Thymus (tissue), 14 donors: ENCODE results near the gene ATF7. TPM values are rescaled to one million over a fixed set of nuclear protein-coding genes. Genes with fewer than 3 reads are reported as not detected.
A peak's percentile ranks its signal among the peaks of the same experiment; 100 is the strongest.

Source experiments
- DNase-seq, 9 donors: peaks; one replicate each; pipeline ENCODE4 v3.0.0-alpha.2; 2013; ENCODE audit warnings: low spot score in 9 of 9, low read depth in 6 of 9, missing footprints in 1 of 9
- H3K27ac ChIP-seq, 2 donors: one replicate each; pipeline ENCODE4 v1.5.1; 2013; ENCODE audit warnings: control low read depth in 1 of 2, low read depth in 1 of 2, low read length in 1 of 2, mild to moderate bottlenecking in 1 of 2, moderate library complexity in 1 of 2
- H3K27me3 ChIP-seq, 2 donors: one replicate each; pipeline ENCODE4 v1.5.1; 2013; ENCODE audit warnings: low read length in 1 of 2; ENCODE audit not compliant: control insufficient read depth in 2 of 2, insufficient read depth in 1 of 2
- H3K36me3 ChIP-seq, 2 donors: one replicate each; pipeline ENCODE4 v1.5.1; 2013; ENCODE audit warnings: low read length in 1 of 2, mild to moderate bottlenecking in 1 of 2, moderate library complexity in 1 of 2; ENCODE audit not compliant: control insufficient read depth in 2 of 2, insufficient read depth in 2 of 2
- H3K4me1 ChIP-seq, 2 donors: one replicate each; pipeline ENCODE4 v1.5.1; 2013; ENCODE audit warnings: low read length in 2 of 2; ENCODE audit not compliant: control insufficient read depth in 2 of 2, insufficient read depth in 2 of 2
- H3K4me3 ChIP-seq, 2 donors: one replicate each; pipeline ENCODE4 v1.5.1; 2013; ENCODE audit warnings: low read length in 2 of 2, control low read depth in 1 of 2, mild to moderate bottlenecking in 1 of 2
- H3K9me3 ChIP-seq, 2 donors: one replicate each; pipeline ENCODE4 v1.5.1; 2013; ENCODE audit warnings: low read length in 1 of 2, mild to moderate bottlenecking in 1 of 2; ENCODE audit not compliant: control insufficient read depth in 2 of 2, insufficient read depth in 1 of 2
- WGBS: extraction: QIAGEN DNeasy Blood & Tissue Kit; methylation state at CpG from one replicate; pipeline ENCODE4 v1.1.7; 2013; 5-methylcytosine and 5-hydroxymethylcytosine counted together
- long read RNA-seq, 10 donors: transcript quantifications; one replicate each; lab custom pipeline, GENCODE V29; 2026
- polyA plus RNA-seq: library from polyadenylated mRNA; stranded (reverse); fragments of 200-250 nt; gene quantifications from one replicate; pipeline ENCODE4 v1.2.3, GENCODE V29; 2013
- total RNA-seq: library from RNA; stranded (reverse); fragments of 120-200 nt; gene quantifications from one replicate; pipeline ENCODE4 v1.2.4, GENCODE V29; 2013
- donor health status: healthy.

ATF7 gene
- total RNA-seq = 6.0 TPM
- polyA plus RNA-seq = 15.8 TPM
- long read RNA-seq, donor 1, partial matches to known transcripts = 0 of 2 reads
- long read RNA-seq, donor 1, other reads (novel, unspliced or antisense) = 0 of 2 reads
- long read RNA-seq, donor 2 = 0 reads
- long read RNA-seq, donor 3, full-length matches to known transcripts = 4 of 4 reads
- long read RNA-seq, donor 3, partial matches to known transcripts = 0 of 4 reads
- long read RNA-seq, donor 3, other reads (novel, unspliced or antisense) = 0 of 4 reads
- long read RNA-seq, donor 4, full-length matches to known transcripts = 3 of 3 reads
- long read RNA-seq, donor 4, partial matches to known transcripts = 0 of 3 reads
- long read RNA-seq, donor 4, other reads (novel, unspliced or antisense) = 0 of 3 reads
- long read RNA-seq, donor 5, full-length matches to known transcripts = 9 of 9 reads
- long read RNA-seq, donor 5, partial matches to known transcripts = 0 of 9 reads
- long read RNA-seq, donor 5, other reads (novel, unspliced or antisense) = 0 of 9 reads
- long read RNA-seq, donor 6, full-length matches to known transcripts = 11 of 11 reads
- long read RNA-seq, donor 6, partial matches to known transcripts = 0 of 11 reads
- long read RNA-seq, donor 6, other reads (novel, unspliced or antisense) = 0 of 11 reads
- long read RNA-seq, donor 7, full-length matches to known transcripts = 9 of 9 reads
- long read RNA-seq, donor 7, partial matches to known transcripts = 0 of 9 reads
- long read RNA-seq, donor 7, other reads (novel, unspliced or antisense) = 0 of 9 reads
- long read RNA-seq, donor 8, full-length matches to known transcripts = 3 of 3 reads
- long read RNA-seq, donor 8, partial matches to known transcripts = 0 of 3 reads
- long read RNA-seq, donor 8, other reads (novel, unspliced or antisense) = 0 of 3 reads
- long read RNA-seq, donor 9, partial matches to known transcripts = 0 of 2 reads
- long read RNA-seq, donor 9, other reads (novel, unspliced or antisense) = 0 of 2 reads
- long read RNA-seq, donor 10, partial matches to known transcripts = 0 of 2 reads
- long read RNA-seq, donor 10, other reads (novel, unspliced or antisense) = 0 of 2 reads

DNA sequence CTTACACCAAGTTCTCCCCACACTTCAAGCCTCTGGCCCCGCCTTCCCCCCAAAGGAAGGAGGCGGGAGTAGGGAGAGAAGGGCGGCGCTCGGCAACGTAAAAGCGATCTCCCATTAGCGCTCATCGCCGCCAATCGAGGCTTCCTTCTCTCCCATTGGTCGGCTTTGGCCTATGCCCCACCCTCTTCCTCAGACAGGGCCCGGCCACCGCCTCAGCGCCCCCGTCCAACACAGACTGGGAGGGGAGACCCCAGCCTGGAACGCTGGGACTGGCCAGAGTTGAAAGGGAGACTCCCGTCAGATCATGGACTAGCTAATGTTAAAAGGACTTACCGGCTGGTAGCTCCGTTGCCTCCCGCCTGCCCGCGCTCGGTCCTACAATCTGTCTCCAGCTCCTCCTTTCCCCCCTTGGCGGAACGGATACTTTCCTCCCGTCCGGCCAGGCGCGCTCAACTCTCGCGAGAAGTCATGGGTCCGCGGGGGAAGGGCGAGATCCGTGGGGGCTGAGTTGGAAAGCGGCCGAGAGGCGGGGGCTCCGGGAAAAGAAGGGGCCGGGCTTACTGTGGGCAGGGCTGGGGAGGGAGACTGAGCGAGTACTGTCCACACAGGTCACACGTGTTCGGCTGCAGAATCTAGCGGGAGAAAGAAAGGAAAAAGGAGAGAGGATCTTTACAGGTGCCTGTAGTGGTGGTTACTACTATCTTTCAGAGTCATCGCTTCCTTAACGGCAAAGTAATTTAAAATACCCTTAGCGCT is at the start of gene ATF7:
ATF7 (minus strand) TSS at position 437 of the 756 bp plus-strand sequence. CDS start 25,382 bp downstream, outside the sequence.
- peaks cover 13 to 24% of the 10 kb centered on the region in 2 donors for H3K4me1 ChIP-seq
- no peaks in the 10 kb centered on the region for H3K9me3 ChIP-seq
- DNase-seq = peak; percentile 95 to 99 (median 97)
- peak within 1 kb of the TSS; percentile 83 to 88 for H3K27ac ChIP-seq
- no peaks in the 10 kb centered on the region for H3K36me3 ChIP-seq
- no peaks in the 10 kb centered on the region for H3K27me3 ChIP-seq
- WGBS = under 1% methylated on average over 48 of the region's 48 CpGs
- peak within 1 kb of the TSS; percentile 63 to 74 for H3K4me3 ChIP-seq

DNA sequence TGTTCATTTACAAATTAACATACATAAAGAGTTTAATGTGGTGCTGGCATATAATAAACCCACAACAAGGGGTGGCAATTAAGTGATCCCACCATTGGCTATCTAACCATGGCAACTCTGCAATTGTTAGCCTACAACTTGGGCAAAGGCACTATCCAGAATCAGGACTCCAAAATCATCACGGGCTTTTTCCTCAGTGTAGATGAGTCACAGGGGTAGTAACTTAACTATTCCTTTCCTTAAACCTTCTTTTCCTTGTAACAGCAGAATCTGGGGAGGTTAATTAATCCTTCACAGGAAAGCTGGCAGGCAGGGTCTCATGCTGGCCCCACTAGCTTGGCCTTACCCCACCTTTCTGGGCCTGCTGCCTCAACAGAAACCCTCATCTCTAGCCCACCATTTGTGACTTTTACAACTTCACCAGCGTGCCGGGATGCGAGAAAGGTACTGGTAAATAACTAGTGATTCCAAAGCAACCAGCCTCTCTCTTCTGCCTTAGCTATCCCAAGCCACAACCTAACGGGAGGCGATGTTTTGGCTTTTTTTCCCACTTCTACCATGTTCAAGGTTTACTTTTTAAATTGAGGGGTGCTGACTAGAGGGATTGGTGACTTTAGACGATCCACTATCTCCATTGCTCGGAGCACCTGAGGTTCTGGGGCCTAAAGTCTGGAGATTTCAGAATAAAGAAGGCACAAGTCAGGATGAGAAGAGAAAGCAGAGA is 49.0 kb upstream of the ATF7 start:
- peak in 1 of 9 donors; percentile 13 for DNase-seq
- H3K27ac ChIP-seq = peak overlapping the region; percentile 8 to 84
- H3K4me3 ChIP-seq = peak overlapping the region; percentile 50 to 89
- H3K9me3 ChIP-seq = no peaks in the 10 kb centered on the region
- WGBS = 61% methylated on average over 8 of the region's 8 CpGs
- H3K36me3 ChIP-seq = peaks cover 10 to 31% of the 10 kb centered on the region in 2 donors
- peaks cover 11 to 27% of the 10 kb centered on the region in 2 donors for H3K4me1 ChIP-seq
- H3K27me3 ChIP-seq = peaks cover 22 to 41% of the 10 kb centered on the region in 2 donors

- peaks cover 30 to 68% of the 10 kb centered on the region in 2 donors for H3K36me3 ChIP-seq
- no peak overlapping the region for H3K4me3 ChIP-seq
- H3K4me1 ChIP-seq = peaks cover 7 to 9% of the 10 kb centered on the region in 2 donors
- no peaks in the 10 kb centered on the region for H3K9me3 ChIP-seq
- H3K27ac ChIP-seq = no peak overlapping the region
- DNase-seq = no peak
- H3K27me3 ChIP-seq = no peaks in the 10 kb centered on the region
Measured at GRCh38 chr12:53670971-53671370, 44.8 kb upstream of the ATF7 start.

GRCh38 chr12:53670308-53670707 is 44.1 kb upstream of the ATF7 start:
- peaks cover 37 to 75% of the 10 kb centered on the region in 2 donors for H3K36me3 ChIP-seq
- no peak overlapping the region for H3K27ac ChIP-seq
- 99% methylated on average over 7 of the region's 7 CpGs for WGBS
- DNase-seq = no peak
- no peak overlapping the region for H3K4me3 ChIP-seq
- H3K9me3 ChIP-seq = no peaks in the 10 kb centered on the region
- peaks cover 5% of the 10 kb centered on the region in 2 donors for H3K4me1 ChIP-seq
- no peaks in the 10 kb centered on the region for H3K27me3 ChIP-seq

- Histone ChIP-seq H3K27ac (no peak overlapping the region), H3K27me3 (no peaks in the 10 kb centered on the region), H3K4me1 (no peaks in the 10 kb centered on the region), H3K9me3 (no peaks in the 10 kb centered on the region), H3K36me3 (peaks cover 43 to 76% of the 10 kb centered on the region in 2 donors), H3K4me3 (no peak overlapping the region)
- WGBS = over 99% methylated on average over 2 of the region's 2 CpGs
- DNase-seq = no peak
Measured at GRCh38 chr12:53667080-53667479, 40.9 kb upstream of the ATF7 start.

- no peaks in the 10 kb centered on the region for H3K9me3 ChIP-seq
- no peak overlapping the region for H3K27ac ChIP-seq
- H3K4me1 ChIP-seq = no peaks in the 10 kb centered on the region
- DNase-seq = no peak
- no peak overlapping the region for H3K4me3 ChIP-seq
- no peaks in the 10 kb centered on the region for H3K27me3 ChIP-seq
- 98% methylated on average over 7 of the region's 7 CpGs for WGBS
- peaks cover 39 to 57% of the 10 kb centered on the region in 2 donors for H3K36me3 ChIP-seq
Measured at GRCh38 chr12:53664936-53665335, 38.8 kb upstream of the ATF7 start.

- Histone ChIP-seq H3K36me3 (peaks cover 32 to 50% of the 10 kb centered on the region in 2 donors), H3K27ac (no peak overlapping the region), H3K27me3 (no peaks in the 10 kb centered on the region), H3K9me3 (no peaks in the 10 kb centered on the region), H3K4me3 (no peak overlapping the region), H3K4me1 (no peaks in the 10 kb centered on the region)
- 99% methylated on average over 5 of the region's 5 CpGs for WGBS
- DNase-seq = no peak
Measured at GRCh38 chr12:53664191-53664590, 38.0 kb upstream of the ATF7 start.

DNA sequence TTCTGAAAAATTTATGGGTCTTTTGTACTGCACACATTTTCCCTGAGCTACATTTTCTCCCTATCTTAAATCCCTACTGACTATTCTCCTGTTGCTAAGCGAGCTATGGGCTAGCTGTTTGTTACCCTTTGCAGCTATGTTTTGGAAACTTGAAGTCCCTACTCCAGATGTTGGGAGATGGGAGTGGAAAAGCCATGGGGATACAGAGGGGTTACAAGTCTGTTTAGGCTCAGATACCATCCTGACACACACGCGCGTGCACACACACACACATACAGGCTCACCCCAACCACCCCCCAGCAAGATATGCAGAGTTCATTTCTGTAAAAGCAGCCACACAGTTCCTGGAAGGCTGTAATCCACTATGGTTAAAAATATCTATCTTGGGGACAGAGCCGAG is 33.9 kb upstream of the ATF7 start:
- peaks cover 10 to 13% of the 10 kb centered on the region in 2 donors for H3K36me3 ChIP-seq
- WGBS = 96% methylated on average over 5 of the region's 5 CpGs
- DNase-seq = no peak
- peak overlapping the region; percentile 34 to 46 for H3K27ac ChIP-seq
- H3K4me1 ChIP-seq = no peaks in the 10 kb centered on the region
- no peaks in the 10 kb centered on the region for H3K27me3 ChIP-seq
- H3K4me3 ChIP-seq = no peak overlapping the region
- H3K9me3 ChIP-seq = no peaks in the 10 kb centered on the region
